HepG2 (cell line): Measurements from ENCODE around the gene FAM234B. TPM values are rescaled to one million over a fixed set of nuclear protein-coding genes. Genes with fewer than 3 reads are reported as not detected.

Source experiments
- ATAC-seq: fragments of 200-7000 bp; cut with Tn5 transposase; 3 replicates; pipeline ENCODE4 v1.9.1; 2020; ENCODE audit warnings: mild to moderate bottlenecking, moderate library complexity
- BruUV-seq: library from RNA; stranded (reverse); fragments of 400-500 nt; replicated peaks from 2 replicates; lab custom pipeline; 2021; lab: Mats Ljungman, UMichigan
- CTCF ChIA-PET: fragments of 300-600 bp; formaldehyde crosslinking; extraction: SDS; loops from one replicate; lab custom pipeline; 2021; ENCODE audit warnings: low total read pairs, inconsistent platforms, low intra/inter-chr PET ratio; lab: Yijun Ruan, JAX
- POLR2A ChIA-PET: fragments of 350-600 bp; sonication (Branson Sonifier 250); formaldehyde crosslinking; loops from one replicate; lab custom pipeline; 2020; ENCODE audit warnings: antibody characterized with exemption, inconsistent platforms; lab: Yijun Ruan, JAX
- DNase-seq: peaks from one replicate; pipeline ENCODE4 v3.0.0-alpha.2; 2015; ENCODE audit warnings: low spot score
- FAIRE-seq: peaks from 3 replicates; lab custom pipeline; 2011; peaks lifted over from hg19 to GRCh38; lab: Jason Lieb, UNC
- H2AFZ ChIP-seq: one replicate; pipeline ENCODE4 v1.6.1; 2011; ENCODE audit warnings: low read length, inconsistent platforms
- H3K27ac ChIP-seq: fragments of 300-600 bp; 3 replicates; pipeline ENCODE4 v1.8.0; 2011; ENCODE audit warnings: mixed run types, mild to moderate bottlenecking, mixed read lengths, low read length, inconsistent platforms; ENCODE audit not compliant: insufficient read depth; ENCODE audit errors: extremely low read length
- H3K27me3 ChIP-seq, 2 experiments: fragments of 200-600 bp in 1 of 2; 2 replicates in 1 of 2; 3 replicates in 1 of 2; pipeline versions ENCODE4 v1.6.0 to v1.8.0; 2011; ENCODE audit warnings: low read length in 2 of 2, mild to moderate bottlenecking in 2 of 2, moderate library complexity in 2 of 2, inconsistent platforms in 1 of 2; ENCODE audit not compliant: insufficient read depth in 2 of 2, control insufficient read depth in 1 of 2
- H3K36me3 ChIP-seq, 2 experiments: fragments of 200-600 bp in 1 of 2; replicated peaks in 1 of 2; 2 replicates in 1 of 2; 3 replicates in 1 of 2; pipeline versions ENCODE4 v1.5.1 to v1.8.0; 2011; ENCODE audit warnings: low read length in 2 of 2, inconsistent platforms in 1 of 2; ENCODE audit not compliant: insufficient read depth in 2 of 2, control insufficient read depth in 1 of 2
- H3K4me1 ChIP-seq: 2 replicates; pipeline ENCODE4 v1.5.1; 2012; ENCODE audit warnings: low read length, inconsistent platforms; ENCODE audit not compliant: insufficient read depth
- H3K4me2 ChIP-seq: 2 replicates; pipeline ENCODE4 v1.6.0; 2011; ENCODE audit warnings: low read depth, low read length, inconsistent platforms
- H3K4me3 ChIP-seq, 3 experiments: fragments of 200-600 bp in 1 of 3; sonication (generic), shearing (Covaris generic) in 1 of 3; replicated peaks in 1 of 3; 2 replicates each; pipeline ENCODE4 v1.5.1; 2011 to 2016; ENCODE audit warnings: low read length in 3 of 3, inconsistent platforms in 2 of 3, low read depth in 2 of 3, mild to moderate bottlenecking in 2 of 3, control low read depth in 1 of 3, mixed read lengths in 1 of 3; ENCODE audit not compliant: insufficient read depth in 1 of 3
- H3K79me2 ChIP-seq: one replicate; pipeline ENCODE4 v1.6.1; 2011; ENCODE audit warnings: low read length, inconsistent platforms; ENCODE audit not compliant: insufficient read depth
- H3K9ac ChIP-seq: 2 replicates; pipeline ENCODE4 v1.6.0; 2011; ENCODE audit warnings: mild to moderate bottlenecking, low read depth, low read length, inconsistent platforms; ENCODE audit not compliant: insufficient read depth
- H3K9me3 ChIP-seq: 2 replicates; pipeline ENCODE4 v1.5.1; 2012; ENCODE audit warnings: mild to moderate bottlenecking, low read length
- H4K20me1 ChIP-seq: 2 replicates; pipeline ENCODE4 v1.6.0; 2011; ENCODE audit warnings: inconsistent platforms, mild to moderate bottlenecking, low read length, moderate library complexity; ENCODE audit not compliant: insufficient read depth
- CENPT ChIP-seq: sonication (generic); formaldehyde crosslinking; IDR thresholded peaks from 2 replicates; pipeline ENCODE4 v1.8.0; 2022; ENCODE audit warnings: low read depth, mild to moderate bottlenecking, moderate library complexity, missing genetic modification reagents
- KMT2A ChIP-seq: sonication (generic); formaldehyde crosslinking; IDR thresholded peaks from 2 replicates; pipeline ENCODE4 v1.4.0; 2020; ENCODE audit warnings: missing genetic modification reagents
- TOPORS ChIP-seq: sonication (generic); formaldehyde crosslinking; IDR thresholded peaks from 2 replicates; pipeline ENCODE4 v1.8.0; 2023; ENCODE audit warnings: mild to moderate bottlenecking, missing genetic modification reagents
- ZBTB8A ChIP-seq: sonication (generic); formaldehyde crosslinking; IDR thresholded peaks from 2 replicates; pipeline ENCODE4 v1.4.0; 2020; ENCODE audit warnings: mild to moderate bottlenecking, low read depth, missing genetic modification reagents, borderline replicate concordance
- ZNF331 ChIP-seq: sonication (generic); formaldehyde crosslinking; IDR thresholded peaks from 2 replicates; pipeline ENCODE4 v1.4.0; 2020; ENCODE audit warnings: missing genetic modification reagents
- WGBS: methylation state at CpG from one replicate; pipeline ENCODE4 v1.1.6; 2017; ENCODE audit warnings: low lambda C conversion rate; 5-methylcytosine and 5-hydroxymethylcytosine counted together
- in situ Hi-C: cut with HindIII; loops from 2 replicates; pipeline ENCODE4 v1.10.0; 2017; ENCODE audit warnings: low pct_unique_long_range_greater_than_20kb; ENCODE audit not compliant: extremely low pct_ligation_motif_present
- intact Hi-C: fragments of 100-400 bp; cut with micrococcal nuclease; formaldehyde crosslinking; loops from one replicate; pipeline ENCODE4 v1.10.0; 2022; ENCODE audit not compliant: unreplicated experiment
- polyA plus RNA-seq, 8 experiments: library from polyadenylated mRNA; depleted of rRNA in 3 of 8; stranded (reverse) in 7 of 8; unstranded in 1 of 8; fragments of >200 nt; fragmentation: Illumina TruSeq in 4 of 8; extraction: Trizol in 4 of 8; gene quantifications; 2 replicates each; pipeline versions ENCODE4 v1.2.1 to v1.2.3, GENCODE V29; 2011 to 2016; ENCODE audit warnings: low read depth in 4 of 8, missing spikeins in 1 of 8, mixed read lengths in 1 of 8; ENCODE audit not compliant: insufficient read depth in 1 of 8
- total RNA-seq, 5 experiments: library from RNA; depleted of rRNA; stranded (reverse); fragments of >200 nt; fragmentation: Illumina TruSeq; extraction: Trizol; gene quantifications; 2 replicates each; pipeline ENCODE4 v1.2.3, GENCODE V29; 2016; ENCODE audit warnings: low read depth in 1 of 5
- TF ChIP-seq, protein P1 (sequence below): sonication (generic); formaldehyde crosslinking; IDR thresholded peaks from 2 replicates; pipeline ENCODE4 v1.4.0; 2020; ENCODE audit warnings: mild to moderate bottlenecking, missing genetic modification reagents
- TF ChIP-seq, protein P2 (sequence below): sonication (generic); formaldehyde crosslinking; IDR thresholded peaks from 2 replicates; pipeline ENCODE4 v1.8.1; 2023; ENCODE audit warnings: missing genetic modification reagents, inconsistent platforms, borderline replicate concordance
- TF ChIP-seq, protein P3 (sequence below): sonication (generic); formaldehyde crosslinking; IDR thresholded peaks from 2 replicates; pipeline ENCODE4 v1.4.0; 2020; ENCODE audit warnings: mild to moderate bottlenecking, low read depth, missing genetic modification reagents
- TF ChIP-seq, protein P4 (sequence below): IDR thresholded peaks from 2 replicates; pipeline ENCODE4 v1.6.1; 2012; ENCODE audit warnings: low read depth, low read length, improper control_type of control experiment
- TF ChIP-seq, protein P5 (sequence below): IDR thresholded peaks from 2 replicates; pipeline ENCODE4 v1.6.1; 2016; ENCODE audit warnings: low read depth, control low read depth
- TF ChIP-seq, protein P6 (sequence below): sonication (generic); formaldehyde crosslinking; IDR thresholded peaks from 2 replicates; pipeline ENCODE4 v1.4.0; 2020; ENCODE audit warnings: missing genetic modification reagents, mild to moderate bottlenecking, borderline replicate concordance
- TF ChIP-seq, protein P7 (sequence below): sonication (generic); formaldehyde crosslinking; IDR thresholded peaks from 2 replicates; pipeline ENCODE4 v1.5.0; 2020; ENCODE audit warnings: missing genetic modification reagents, mild to moderate bottlenecking, borderline replicate concordance

The FAM234B gene
- total and polyA plus RNA-seq, 2 of the 13 experiments (the other 11 are each of a cell fraction or from before 2014, with no cell fraction given) = 7.8 to 13.8 TPM

DNA sequence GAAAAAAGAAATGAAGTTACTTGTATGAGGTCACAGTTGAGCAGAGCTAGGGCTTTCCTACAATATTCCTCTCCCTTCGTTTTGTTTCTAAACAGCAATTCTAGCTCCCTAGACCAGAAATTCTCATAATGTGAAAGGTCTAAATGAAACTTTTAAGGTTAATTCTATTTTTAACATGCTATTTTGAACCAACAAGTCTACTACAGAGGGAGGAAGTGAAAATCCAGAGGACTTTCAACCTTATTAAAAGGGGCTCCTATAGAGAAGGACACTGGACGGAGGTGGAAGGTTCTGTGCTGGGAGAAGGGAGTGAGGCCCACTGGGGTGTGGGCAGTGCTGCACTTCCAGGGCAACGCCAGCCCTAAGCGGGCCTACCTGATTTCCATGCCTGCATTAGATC is 45.9 kb downstream of the FAM234B start:
- BruUV-seq = no TSS peak
- H3K36me3 ChIP-seq = no peaks in the 10 kb centered on the region
- intact Hi-C loops (no loop called here), in situ Hi-C loops (no loop called here)
- ChIA-PET CTCF (no interaction called here), POLR2A (no interaction called here)
- H3K27me3 ChIP-seq = peaks cover 2 to 53% of the 10 kb centered on the region in 2 experiments; a peak in 4 of 5 replicates
- ATAC-seq (no peak), FAIRE-seq (no peak), DNase-seq (no peak)
- no peaks in the 10 kb centered on the region for H3K79me2 ChIP-seq
- H3K9ac ChIP-seq = no peak overlapping the region
- H2AFZ ChIP-seq = no peak overlapping the region
- no peak overlapping the region for H3K4me2 ChIP-seq
- no peaks in the 10 kb centered on the region for H3K4me1 ChIP-seq
- H3K4me3 ChIP-seq = no peak overlapping the region
- WGBS = 3% methylated on average over 4 of the region's 4 CpGs
- no peaks in the 10 kb centered on the region for H3K9me3 ChIP-seq
- no peaks in the 10 kb centered on the region for H4K20me1 ChIP-seq
- no peak overlapping the region for H3K27ac ChIP-seq
- TF ChIP-seq KMT2A (CRISPR knock-in tag) (no peak), ZNF331 (no peak), CENPT (CRISPR knock-in tag) (no peak), ZBTB8A (CRISPR knock-in tag) (no peak), TOPORS (CRISPR knock-in tag) (no peak)
- TF ChIP-seq, protein P1, sequence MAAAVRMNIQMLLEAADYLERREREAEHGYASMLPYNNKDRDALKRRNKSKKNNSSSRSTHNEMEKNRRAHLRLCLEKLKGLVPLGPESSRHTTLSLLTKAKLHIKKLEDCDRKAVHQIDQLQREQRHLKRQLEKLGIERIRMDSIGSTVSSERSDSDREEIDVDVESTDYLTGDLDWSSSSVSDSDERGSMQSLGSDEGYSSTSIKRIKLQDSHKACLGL (CRISPR knock-in tag) = no peak
- TF ChIP-seq, protein P2, sequence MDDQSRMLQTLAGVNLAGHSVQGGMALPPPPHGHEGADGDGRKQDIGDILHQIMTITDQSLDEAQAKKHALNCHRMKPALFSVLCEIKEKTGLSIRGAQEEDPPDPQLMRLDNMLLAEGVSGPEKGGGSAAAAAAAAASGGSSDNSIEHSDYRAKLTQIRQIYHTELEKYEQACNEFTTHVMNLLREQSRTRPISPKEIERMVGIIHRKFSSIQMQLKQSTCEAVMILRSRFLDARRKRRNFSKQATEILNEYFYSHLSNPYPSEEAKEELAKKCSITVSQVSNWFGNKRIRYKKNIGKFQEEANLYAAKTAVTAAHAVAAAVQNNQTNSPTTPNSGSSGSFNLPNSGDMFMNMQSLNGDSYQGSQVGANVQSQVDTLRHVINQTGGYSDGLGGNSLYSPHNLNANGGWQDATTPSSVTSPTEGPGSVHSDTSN = no peak
- TF ChIP-seq, protein P3, sequence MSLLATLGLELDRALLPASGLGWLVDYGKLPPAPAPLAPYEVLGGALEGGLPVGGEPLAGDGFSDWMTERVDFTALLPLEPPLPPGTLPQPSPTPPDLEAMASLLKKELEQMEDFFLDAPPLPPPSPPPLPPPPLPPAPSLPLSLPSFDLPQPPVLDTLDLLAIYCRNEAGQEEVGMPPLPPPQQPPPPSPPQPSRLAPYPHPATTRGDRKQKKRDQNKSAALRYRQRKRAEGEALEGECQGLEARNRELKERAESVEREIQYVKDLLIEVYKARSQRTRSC (CRISPR knock-in tag) = no peak
- TF ChIP-seq, protein P4, sequence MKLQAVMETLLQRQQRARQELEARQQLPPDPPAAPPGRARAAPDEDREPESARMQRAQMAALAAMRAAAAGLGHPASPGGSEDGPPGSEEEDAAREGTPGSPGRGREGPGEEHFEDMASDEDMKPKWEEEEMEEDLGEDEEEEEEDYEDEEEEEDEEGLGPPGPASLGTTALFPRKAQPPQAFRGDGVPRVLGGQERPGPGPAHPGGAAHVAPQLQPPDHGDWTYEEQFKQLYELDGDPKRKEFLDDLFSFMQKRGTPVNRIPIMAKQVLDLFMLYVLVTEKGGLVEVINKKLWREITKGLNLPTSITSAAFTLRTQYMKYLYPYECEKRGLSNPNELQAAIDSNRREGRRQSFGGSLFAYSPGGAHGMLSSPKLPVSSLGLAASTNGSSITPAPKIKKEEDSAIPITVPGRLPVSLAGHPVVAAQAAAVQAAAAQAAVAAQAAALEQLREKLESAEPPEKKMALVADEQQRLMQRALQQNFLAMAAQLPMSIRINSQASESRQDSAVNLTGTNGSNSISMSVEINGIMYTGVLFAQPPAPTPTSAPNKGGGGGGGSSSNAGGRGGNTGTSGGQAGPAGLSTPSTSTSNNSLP = no peak
- TF ChIP-seq, protein P5, sequence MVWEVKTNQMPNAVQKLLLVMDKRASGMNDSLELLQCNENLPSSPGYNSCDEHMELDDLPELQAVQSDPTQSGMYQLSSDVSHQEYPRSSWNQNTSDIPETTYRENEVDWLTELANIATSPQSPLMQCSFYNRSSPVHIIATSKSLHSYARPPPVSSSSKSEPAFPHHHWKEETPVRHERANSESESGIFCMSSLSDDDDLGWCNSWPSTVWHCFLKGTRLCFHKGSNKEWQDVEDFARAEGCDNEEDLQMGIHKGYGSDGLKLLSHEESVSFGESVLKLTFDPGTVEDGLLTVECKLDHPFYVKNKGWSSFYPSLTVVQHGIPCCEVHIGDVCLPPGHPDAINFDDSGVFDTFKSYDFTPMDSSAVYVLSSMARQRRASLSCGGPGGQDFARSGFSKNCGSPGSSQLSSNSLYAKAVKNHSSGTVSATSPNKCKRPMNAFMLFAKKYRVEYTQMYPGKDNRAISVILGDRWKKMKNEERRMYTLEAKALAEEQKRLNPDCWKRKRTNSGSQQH = no peak
- TF ChIP-seq, protein P6, sequence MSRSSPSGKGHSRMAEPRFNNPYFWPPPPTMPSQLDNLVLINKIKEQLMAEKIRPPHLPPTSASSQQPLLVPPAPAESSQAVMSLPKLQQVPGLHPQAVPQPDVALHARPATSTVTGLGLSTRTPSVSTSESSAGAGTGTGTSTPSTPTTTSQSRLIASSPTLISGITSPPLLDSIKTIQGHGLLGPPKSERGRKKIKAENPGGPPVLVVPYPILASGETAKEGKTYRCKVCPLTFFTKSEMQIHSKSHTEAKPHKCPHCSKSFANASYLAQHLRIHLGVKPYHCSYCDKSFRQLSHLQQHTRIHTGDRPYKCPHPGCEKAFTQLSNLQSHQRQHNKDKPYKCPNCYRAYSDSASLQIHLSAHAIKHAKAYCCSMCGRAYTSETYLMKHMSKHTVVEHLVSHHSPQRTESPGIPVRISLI (CRISPR knock-in tag) = no peak
- TF ChIP-seq, protein P7, sequence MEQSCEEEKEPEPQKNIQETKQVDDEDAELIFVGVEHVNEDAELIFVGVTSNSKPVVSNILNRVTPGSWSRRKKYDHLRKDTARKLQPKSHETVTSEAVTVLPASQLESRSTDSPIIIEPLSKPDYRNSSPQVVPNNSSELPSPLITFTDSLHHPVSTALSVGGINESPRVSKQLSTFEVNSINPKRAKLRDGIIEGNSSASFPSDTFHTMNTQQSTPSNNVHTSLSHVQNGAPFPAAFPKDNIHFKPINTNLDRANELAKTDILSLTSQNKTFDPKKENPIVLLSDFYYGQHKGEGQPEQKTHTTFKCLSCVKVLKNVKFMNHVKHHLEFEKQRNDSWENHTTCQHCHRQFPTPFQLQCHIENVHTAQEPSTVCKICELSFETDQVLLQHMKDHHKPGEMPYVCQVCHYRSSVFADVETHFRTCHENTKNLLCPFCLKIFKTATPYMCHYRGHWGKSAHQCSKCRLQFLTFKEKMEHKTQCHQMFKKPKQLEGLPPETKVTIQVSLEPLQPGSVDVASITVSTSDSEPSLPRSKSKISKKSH = no peak
